Stimulated activated CD8-positive, alpha-beta memory T cell treated with anti-CD3 and anti-CD28 coated beads, Interleukin-12 subunit alpha, Interleukin-12 subunit beta, amount 100 ng/mL, for 24 hours (primary cell): ENCODE measurements around the gene MOGAT2.

Experiments used
- DNase-seq: peaks from one replicate; pipeline ENCODE4 v3.0.0-alpha.2; 2020; ENCODE audit errors: extremely low read depth

MOGAT2 gene

DNA sequence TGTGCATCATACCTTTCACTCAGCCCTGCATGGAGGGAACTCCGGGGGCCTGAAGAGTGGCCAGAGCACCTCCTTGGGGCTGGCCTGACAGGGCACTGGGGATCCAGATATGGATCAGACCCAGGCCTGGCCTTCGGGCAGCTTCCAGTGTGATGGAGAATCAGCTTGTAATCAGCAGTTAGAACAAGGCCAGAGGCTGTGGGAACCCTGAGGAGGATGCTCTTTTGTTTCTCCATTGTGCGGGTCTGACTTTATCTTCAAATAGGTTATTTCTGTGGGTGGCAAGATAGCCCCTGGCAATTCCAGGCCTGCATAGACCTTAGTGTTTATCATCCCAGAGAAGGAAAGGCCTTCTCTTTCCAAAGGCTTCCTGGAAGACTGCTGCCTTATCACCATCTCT is 63.2 kb downstream of the MOGAT2 start:
- no peak for DNase-seq

DNA sequence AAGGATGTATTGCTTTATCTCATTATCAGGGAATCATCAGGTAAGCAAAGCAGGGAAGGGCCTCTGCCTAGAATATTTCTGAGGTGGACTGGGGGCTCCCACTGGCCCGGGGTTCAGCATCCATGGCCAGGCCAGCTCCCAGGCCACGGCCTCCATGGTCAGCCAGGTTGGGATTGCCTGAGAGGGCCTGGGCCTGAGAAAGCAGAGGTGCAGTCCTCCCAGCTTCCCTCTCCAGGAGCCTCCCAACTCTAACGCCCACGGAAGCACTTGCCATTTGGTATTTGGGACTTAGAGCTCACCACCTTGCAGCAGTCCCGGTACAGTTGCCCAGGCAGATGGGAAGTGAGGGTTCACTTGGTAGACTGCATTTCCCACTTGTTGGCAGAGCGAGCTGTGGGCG is 63.7 kb downstream of the MOGAT2 start:
- DNase-seq = no peak

DNA sequence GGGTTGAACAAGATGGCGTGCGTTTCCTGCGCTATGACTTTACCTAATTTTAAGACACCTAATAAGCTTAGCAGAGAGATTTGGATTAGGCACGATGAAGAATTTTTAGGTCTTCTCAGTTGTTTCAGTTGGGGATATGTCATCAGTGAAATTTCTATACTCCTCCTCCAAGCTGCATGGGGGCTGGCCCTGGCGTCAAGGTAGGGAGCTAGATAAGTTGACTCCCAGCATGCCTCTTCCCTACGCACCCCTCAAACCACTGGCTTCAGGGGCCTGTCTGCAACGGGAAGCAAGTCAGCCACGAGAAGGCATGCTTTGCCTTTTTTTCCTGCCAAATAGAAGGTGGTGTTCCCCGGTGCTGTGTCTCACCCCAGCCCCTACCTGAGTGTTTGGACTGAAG is 64.2 kb downstream of the MOGAT2 start:
- DNase-seq = no peak
